Spleen (tissue), 7 donors: ENCODE results near the gene HES6.

Experiments used
- POLR2A ChIP-seq, 3 donors: fragments of 450-650 bp; IDR thresholded peaks; one replicate each; pipeline ENCODE4 v1.5.1; 2017; ENCODE audit warnings: antibody characterized with exemption in 3 of 3, mild to moderate bottlenecking in 1 of 3
- POLR2AphosphoS5 ChIP-seq, 3 donors: sonication (generic); formaldehyde crosslinking; IDR thresholded peaks; one replicate each; pipeline ENCODE4 v1.5.1; 2017; ENCODE audit warnings: antibody characterized with exemption in 3 of 3
- TF ChIP-seq, protein P1 (sequence below), 11 experiments: fragments of 200-600 bp in 7 of 11; fragments of 450-650 bp in 4 of 11; sonication (generic) in 4 of 11; IDR thresholded peaks in 8 of 11; conservative IDR thresholded peaks in 3 of 11; 1 replicate in 7 of 11; 2 replicates in 4 of 11; pipeline versions ENCODE4 v1.4.0 to v1.8.0; 2016 to 2021; ENCODE audit warnings: antibody characterized with exemption in 11 of 11, inconsistent platforms in 4 of 11, mild to moderate bottlenecking in 1 of 11
- donor health status: DM: no; HTN: no; CAD: no; lungs with moderate emphysema.
- donor health status: DM: no; HTN: no; CAD: no.
- donor health status: DM: no; HTN: no; CAD: no.

DNA sequence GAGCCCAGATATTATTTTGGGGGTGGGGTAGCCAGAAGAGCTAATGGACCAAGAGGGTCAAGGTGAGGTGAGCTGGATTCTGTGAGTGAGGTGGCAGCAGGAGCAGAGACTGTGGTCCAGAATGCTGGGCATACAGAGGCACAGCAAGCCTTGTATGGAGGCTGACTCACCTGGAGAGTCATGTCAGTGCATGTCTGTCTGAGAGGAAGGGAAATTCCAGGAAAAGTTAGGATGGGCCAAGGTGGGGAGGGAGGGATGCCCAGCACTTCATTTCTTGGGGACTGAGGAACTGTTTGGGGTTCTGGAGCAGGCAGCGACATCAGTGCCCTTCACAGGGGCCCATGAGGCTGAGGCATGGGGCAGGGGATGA is 27.5 kb upstream of the HES6 start:
- TF ChIP-seq, protein P1, sequence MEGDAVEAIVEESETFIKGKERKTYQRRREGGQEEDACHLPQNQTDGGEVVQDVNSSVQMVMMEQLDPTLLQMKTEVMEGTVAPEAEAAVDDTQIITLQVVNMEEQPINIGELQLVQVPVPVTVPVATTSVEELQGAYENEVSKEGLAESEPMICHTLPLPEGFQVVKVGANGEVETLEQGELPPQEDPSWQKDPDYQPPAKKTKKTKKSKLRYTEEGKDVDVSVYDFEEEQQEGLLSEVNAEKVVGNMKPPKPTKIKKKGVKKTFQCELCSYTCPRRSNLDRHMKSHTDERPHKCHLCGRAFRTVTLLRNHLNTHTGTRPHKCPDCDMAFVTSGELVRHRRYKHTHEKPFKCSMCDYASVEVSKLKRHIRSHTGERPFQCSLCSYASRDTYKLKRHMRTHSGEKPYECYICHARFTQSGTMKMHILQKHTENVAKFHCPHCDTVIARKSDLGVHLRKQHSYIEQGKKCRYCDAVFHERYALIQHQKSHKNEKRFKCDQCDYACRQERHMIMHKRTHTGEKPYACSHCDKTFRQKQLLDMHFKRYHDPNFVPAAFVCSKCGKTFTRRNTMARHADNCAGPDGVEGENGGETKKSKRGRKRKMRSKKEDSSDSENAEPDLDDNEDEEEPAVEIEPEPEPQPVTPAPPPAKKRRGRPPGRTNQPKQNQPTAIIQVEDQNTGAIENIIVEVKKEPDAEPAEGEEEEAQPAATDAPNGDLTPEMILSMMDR (IDR thresholded peaks at IDR 0.05 in 8 of 11, conservative IDR thresholded peaks at IDR 0.05 in 3 of 11), result no peak
- no peak for TF ChIP-seq POLR2AphosphoS5 (IDR thresholded peaks at IDR 0.05)
- TF ChIP-seq POLR2A (IDR thresholded peaks at IDR 0.05), result no peak
